MCF 10A (cell line): ENCODE results near the gene HAL. TPM values are rescaled to one million over a fixed set of nuclear protein-coding genes. Genes with fewer than 3 reads are reported as not detected.

Experiments used
- BruUV-seq: library from RNA; stranded (reverse); fragments of 400-500 nt; replicated peaks from 2 replicates; lab custom pipeline; 2021; lab: Mats Ljungman, UMichigan
- CTCF ChIA-PET: fragments of 300-600 bp; sonication (Branson Sonifier 250); formaldehyde crosslinking; extraction: SDS; loops from one replicate; lab custom pipeline; 2021; ENCODE audit warnings: antibody characterized with exemption, inconsistent platforms; lab: Yijun Ruan, JAX
- POLR2A ChIA-PET: fragments of 300-600, 350-650 bp; sonication (Branson Sonifier 250); formaldehyde crosslinking; extraction: SDS; loops from one replicate; lab custom pipeline; 2020; ENCODE audit warnings: antibody characterized with exemption, inconsistent platforms; lab: Yijun Ruan, JAX
- DNase-seq: peaks from one replicate; pipeline ENCODE4 v3.0.0-alpha.2; 2018; ENCODE audit not compliant: unreplicated experiment
- H3K27ac Mint-ChIP-seq: one replicate; pipeline ENCODE4 v1.8.0; 2022; ENCODE audit warnings: mild to moderate bottlenecking, low read depth, mixed read lengths; ENCODE audit not compliant: unreplicated experiment
- H3K27me3 Mint-ChIP-seq: one replicate; pipeline ENCODE4 v1.8.0; 2022; ENCODE audit warnings: mixed read lengths; ENCODE audit not compliant: insufficient read depth, unreplicated experiment
- H3K36me3 Mint-ChIP-seq: one replicate; pipeline ENCODE4 v1.8.0; 2022; ENCODE audit warnings: mild to moderate bottlenecking, moderate library complexity, mixed read lengths; ENCODE audit not compliant: insufficient read depth, unreplicated experiment
- H3K4me1 Mint-ChIP-seq: one replicate; pipeline ENCODE4 v1.8.0; 2022; ENCODE audit warnings: mixed read lengths; ENCODE audit not compliant: insufficient read depth, unreplicated experiment
- H3K4me3 Mint-ChIP-seq: one replicate; pipeline ENCODE4 v1.8.0; 2022; ENCODE audit warnings: mild to moderate bottlenecking, moderate library complexity, mixed read lengths; ENCODE audit not compliant: unreplicated experiment
- H3K9me3 Mint-ChIP-seq: one replicate; pipeline ENCODE4 v1.8.0; 2022; ENCODE audit warnings: mixed read lengths; ENCODE audit not compliant: unreplicated experiment
- intact Hi-C: fragments of 100-400 bp; cut with micrococcal nuclease; formaldehyde crosslinking; loops from 2 replicates; pipeline ENCODE4 v1.14.1; 2022
- total RNA-seq: library from RNA; stranded (reverse); gene quantifications from 2 replicates; pipeline ENCODE4 v1.2.3, GENCODE V29; 2022
- TF ChIP-seq, protein P1 (sequence below): fragments of 200-600 bp; IDR thresholded peaks from one replicate; pipeline ENCODE4 v1.8.0; 2022; ENCODE audit warnings: antibody characterized with exemption, mild to moderate bottlenecking; ENCODE audit not compliant: unreplicated experiment

Gene HAL
- total RNA-seq, 1 experiment from 2014 or later = 1.1 TPM

DNA sequence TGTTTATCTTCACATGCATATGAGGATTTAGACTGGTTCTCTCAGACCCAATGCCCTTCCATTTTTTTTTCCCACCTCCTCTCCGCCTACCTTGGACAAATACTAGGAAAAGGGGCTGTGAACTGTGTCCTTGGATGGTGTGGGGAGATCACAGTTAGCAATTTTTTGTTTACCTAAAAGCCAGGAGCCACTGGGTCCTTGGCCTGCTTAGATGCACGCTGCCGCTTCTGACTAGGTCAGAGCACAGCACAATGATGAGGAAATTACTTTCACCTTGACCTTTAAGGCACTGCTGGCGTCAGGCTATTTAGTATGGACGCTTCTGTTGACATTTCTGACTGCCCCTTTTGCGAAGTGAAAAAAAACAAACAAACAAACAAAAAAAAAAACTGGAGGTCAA is 55.6 kb downstream of the HAL start:
- no TSS peak for BruUV-seq
- no peak overlapping the region for H3K27ac Mint-ChIP-seq
- no peak for DNase-seq
- peaks cover 2% of the 10 kb centered on the region for H3K27me3 Mint-ChIP-seq
- intact Hi-C loops = no loop called here
- ChIA-PET POLR2A (no interaction called here), CTCF (interaction anchor here (0.7 to 4.0 kb wide), 3 partner anchors 8 to 68 kb away, joined by 3 to 26 read pairs (median 6); no protein-coding TSS in a partner anchor)
- H3K9me3 Mint-ChIP-seq = no peaks in the 10 kb centered on the region
- no peak overlapping the region for H3K4me3 Mint-ChIP-seq
- no peaks in the 10 kb centered on the region for H3K36me3 Mint-ChIP-seq
- no peaks in the 10 kb centered on the region for H3K4me1 Mint-ChIP-seq
- TF ChIP-seq, protein P1, sequence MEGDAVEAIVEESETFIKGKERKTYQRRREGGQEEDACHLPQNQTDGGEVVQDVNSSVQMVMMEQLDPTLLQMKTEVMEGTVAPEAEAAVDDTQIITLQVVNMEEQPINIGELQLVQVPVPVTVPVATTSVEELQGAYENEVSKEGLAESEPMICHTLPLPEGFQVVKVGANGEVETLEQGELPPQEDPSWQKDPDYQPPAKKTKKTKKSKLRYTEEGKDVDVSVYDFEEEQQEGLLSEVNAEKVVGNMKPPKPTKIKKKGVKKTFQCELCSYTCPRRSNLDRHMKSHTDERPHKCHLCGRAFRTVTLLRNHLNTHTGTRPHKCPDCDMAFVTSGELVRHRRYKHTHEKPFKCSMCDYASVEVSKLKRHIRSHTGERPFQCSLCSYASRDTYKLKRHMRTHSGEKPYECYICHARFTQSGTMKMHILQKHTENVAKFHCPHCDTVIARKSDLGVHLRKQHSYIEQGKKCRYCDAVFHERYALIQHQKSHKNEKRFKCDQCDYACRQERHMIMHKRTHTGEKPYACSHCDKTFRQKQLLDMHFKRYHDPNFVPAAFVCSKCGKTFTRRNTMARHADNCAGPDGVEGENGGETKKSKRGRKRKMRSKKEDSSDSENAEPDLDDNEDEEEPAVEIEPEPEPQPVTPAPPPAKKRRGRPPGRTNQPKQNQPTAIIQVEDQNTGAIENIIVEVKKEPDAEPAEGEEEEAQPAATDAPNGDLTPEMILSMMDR = no peak

Other genes starting within 250 kb of the HAL start
- 53.0 and 96.4 TPM in 2 replicates for gene NTN4, start 205.6 kb downstream of the HAL start, total RNA-seq
- gene SNRPF, start 137.4 kb downstream of the HAL start, total RNA-seq = 45.0 and 46.9 TPM in 2 replicates
- 0.12 TPM in 1 of 2 replicates, not detected in the other for gene CCDC38, start 53.7 kb downstream of the HAL start, total RNA-seq
- 0.29 and 0.47 TPM in 2 replicates for gene AMDHD1, start 53.0 kb downstream of the HAL start, total RNA-seq
- gene LTA4H, start 39.2 kb upstream of the HAL start, total RNA-seq = 52.3 and 66.0 TPM in 2 replicates
- 50.1 and 53.2 TPM in 2 replicates for gene ELK3, start 198.0 kb upstream of the HAL start, total RNA-seq